ENCODE results near the gene AHCYL2. TPM values are rescaled to one million over a fixed set of nuclear protein-coding genes. Genes with fewer than 3 reads are reported as not detected.
"Not testable (repeated sequence)": the region's sequence is repeated elsewhere in the genome, so short reads cannot be mapped to it uniquely, and the experiment has no call there.

AHCYL2 gene
- total RNA-seq, 2 experiments from 2014 or later: 7.3 to 7.6 TPM

DNA sequence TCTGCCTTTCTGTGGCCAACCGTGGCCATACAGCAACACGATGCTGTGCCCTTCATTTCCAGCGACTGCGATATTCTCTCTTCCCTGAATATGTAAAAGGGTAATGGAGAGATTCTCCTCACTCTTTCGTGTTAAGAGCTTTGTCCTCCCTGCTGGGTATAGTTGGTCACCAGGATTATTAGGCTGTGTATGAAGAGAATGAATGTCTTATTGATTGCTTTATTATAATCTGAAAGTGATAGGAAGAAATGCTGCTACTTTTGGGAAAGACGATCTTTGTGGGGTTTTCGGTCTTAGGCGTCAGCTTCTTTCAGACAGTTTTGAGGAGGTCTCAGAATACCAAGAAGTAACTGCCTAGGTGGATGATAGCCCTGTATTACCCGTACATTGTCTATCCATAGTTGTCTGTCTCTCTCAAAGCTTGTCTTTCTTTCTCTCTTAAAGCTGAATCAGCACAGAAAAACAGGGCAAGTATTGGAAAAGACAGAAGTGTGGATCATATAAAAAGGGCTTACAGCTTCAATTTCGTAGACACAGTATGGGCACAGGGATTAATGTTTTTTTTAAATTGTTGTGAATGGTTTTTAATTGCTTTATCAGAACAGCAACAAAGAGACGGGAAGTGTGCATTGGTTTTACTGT is 1.2 kb downstream of the AHCYL2 start:
- H3K4me3 Mint-ChIP-seq: peak overlapping the region; percentile 85
- H3K9me3 Mint-ChIP-seq (ENCODE audit: insufficient read depth): no peaks in the 10 kb centered on the region
- peaks cover 32% of the 10 kb centered on the region for H3K4me1 Mint-ChIP-seq (ENCODE audit: low read depth)
- ChIA-PET POLR2A (interaction anchor here (2.0 kb wide), 1 partner anchor 33 kb away, joined by 4 read pairs; no protein-coding TSS in a partner anchor), CTCF (interaction anchor here (0.8 to 7.8 kb wide), 6 partner anchors 8 to 382 kb away, joined by 3 to 107 read pairs (median 4); no protein-coding TSS in a partner anchor)
- H3K27ac Mint-ChIP-seq: peak overlapping the region; percentile 73
- DNase-seq (no peak), ATAC-seq (no peak)
- no peaks in the 10 kb centered on the region for H3K36me3 Mint-ChIP-seq (ENCODE audit: low read depth)
- no peaks in the 10 kb centered on the region for H3K27me3 Mint-ChIP-seq (ENCODE audit: low read depth)

DNA sequence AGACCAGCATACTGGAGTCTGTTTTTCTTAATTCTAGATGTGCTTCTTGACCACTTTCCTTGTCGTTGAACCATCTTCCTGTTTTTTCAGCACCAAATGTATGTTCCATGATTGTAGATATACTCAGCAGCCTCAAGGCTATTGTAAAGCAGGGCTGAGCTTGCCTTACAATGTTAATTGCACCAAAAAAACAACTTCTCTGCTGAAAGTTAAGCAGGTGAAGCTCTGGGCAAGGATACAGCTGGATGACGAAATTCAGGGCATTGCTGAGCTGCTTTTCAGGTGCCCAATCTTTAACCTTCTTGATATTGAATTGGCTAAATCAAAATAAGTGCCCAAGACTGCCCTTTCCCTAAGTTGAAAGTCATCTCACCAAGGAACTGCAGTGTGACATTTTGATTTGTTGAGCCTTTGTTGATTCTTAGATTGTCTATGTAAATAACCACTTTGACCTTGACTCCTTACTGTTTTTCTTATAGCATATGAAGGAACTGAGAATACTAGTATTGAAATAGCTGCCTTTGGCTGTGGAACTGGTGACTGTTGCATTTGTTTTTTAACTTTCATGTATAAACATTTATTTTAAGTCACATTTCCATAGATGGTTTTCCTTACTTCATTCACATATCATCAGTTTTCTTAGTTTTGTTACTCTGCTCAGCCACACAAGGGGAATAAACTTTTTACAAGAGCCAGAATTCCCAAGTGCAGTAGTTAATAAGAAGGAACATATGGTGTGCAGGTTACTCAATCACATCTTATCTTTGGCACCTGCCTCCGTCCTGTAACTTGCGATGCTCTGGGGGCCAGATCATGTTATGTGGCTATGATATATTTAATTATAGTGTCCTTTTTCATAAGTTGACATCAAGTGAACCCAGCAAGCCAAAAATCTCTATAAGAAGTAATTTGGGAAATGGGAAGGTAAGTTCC is 3.1 kb downstream of the AHCYL2 start:
- no peaks in the 10 kb centered on the region for H3K9me3 Mint-ChIP-seq (ENCODE audit: insufficient read depth)
- H3K4me3 Mint-ChIP-seq: no peak overlapping the region

DNA sequence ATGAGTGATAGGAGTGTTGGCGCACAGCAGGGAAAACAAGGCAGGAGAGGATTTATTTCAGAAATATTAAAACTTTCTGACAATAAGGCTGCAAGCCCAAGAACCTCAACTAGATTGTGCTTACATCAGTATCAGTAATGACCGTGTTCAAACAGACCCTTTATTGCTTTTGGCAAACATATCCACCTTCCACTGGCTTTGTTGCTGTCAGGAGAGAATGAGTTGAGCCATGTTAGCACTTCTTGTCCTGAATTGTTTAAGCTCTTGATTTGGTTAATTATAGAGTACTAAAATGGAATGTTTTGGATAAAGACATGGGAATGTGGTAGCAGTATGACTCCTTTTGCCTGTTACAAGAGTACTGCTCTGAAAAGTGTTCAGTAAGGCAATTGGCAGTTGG is 3.8 kb downstream of the AHCYL2 start:
- Mint-ChIP-seq H3K27ac (no peak overlapping the region), H3K36me3 (ENCODE audit: low read depth) (no peaks in the 10 kb centered on the region), H3K27me3 (ENCODE audit: low read depth) (no peaks in the 10 kb centered on the region), H3K4me1 (ENCODE audit: low read depth) (peaks cover 17% of the 10 kb centered on the region), H3K9me3 (ENCODE audit: insufficient read depth) (no peaks in the 10 kb centered on the region), H3K4me3 (no peak overlapping the region)
- ChIA-PET POLR2A (no interaction called here), CTCF (interaction anchor here (0.9 to 3.9 kb wide), 4 partner anchors 11 to 149 kb away, joined by 3 to 27 read pairs (median 3); no protein-coding TSS in a partner anchor)
- no peak for DNase-seq
- no peak for ATAC-seq

More for the DNA sequence above, 3.1 kb downstream of the AHCYL2 start:
- H3K4me1 Mint-ChIP-seq (ENCODE audit: low read depth): peaks cover 20% of the 10 kb centered on the region
- no peaks in the 10 kb centered on the region for H3K27me3 Mint-ChIP-seq (ENCODE audit: low read depth)
- DNase-seq (no peak), ATAC-seq (no peak)
- POLR2A ChIA-PET: no interaction called here
- no peak overlapping the region for H3K27ac Mint-ChIP-seq
- no peaks in the 10 kb centered on the region for H3K36me3 Mint-ChIP-seq (ENCODE audit: low read depth)
- CTCF ChIA-PET: interaction anchor here (0.9 to 7.8 kb wide), 4 partner anchors 10 to 150 kb away, joined by 3 to 107 read pairs (median 15); no protein-coding TSS in a partner anchor

DNA sequence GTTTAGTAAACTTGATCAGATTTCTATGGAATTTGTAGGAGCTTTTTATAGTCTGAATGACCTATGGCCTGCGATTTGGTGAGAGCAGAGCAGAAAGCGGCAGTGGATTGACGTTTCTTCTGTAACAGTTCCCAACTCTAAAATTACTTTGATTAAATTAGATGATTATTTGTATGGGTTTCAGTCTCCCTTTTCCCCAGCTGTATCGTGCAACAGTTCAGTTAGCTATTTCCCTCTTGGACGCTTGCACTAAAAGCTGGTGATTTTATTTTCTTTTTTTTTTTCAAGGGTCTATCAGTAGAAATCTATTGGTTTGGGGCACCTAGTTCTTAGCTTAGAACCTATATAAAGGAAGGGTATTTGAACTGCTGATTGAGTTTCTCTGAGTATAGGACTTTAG is 6.8 kb downstream of the AHCYL2 start:
- Mint-ChIP-seq H3K36me3 (ENCODE audit: low read depth) (no peaks in the 10 kb centered on the region), H3K4me3 (no peak overlapping the region), H3K27me3 (ENCODE audit: low read depth) (no peaks in the 10 kb centered on the region), H3K4me1 (ENCODE audit: low read depth) (peaks cover under 1% of the 10 kb centered on the region), H3K9me3 (ENCODE audit: insufficient read depth) (no peaks in the 10 kb centered on the region), H3K27ac (no peak overlapping the region)
- DNase-seq: no peak
- no peak for ATAC-seq
- ChIA-PET CTCF (interaction anchor here (1.4 to 4.7 kb wide), 3 partner anchors 10 to 40 kb away, joined by 3 to 31 read pairs (median 20); no protein-coding TSS in a partner anchor), POLR2A (no interaction called here)

DNA sequence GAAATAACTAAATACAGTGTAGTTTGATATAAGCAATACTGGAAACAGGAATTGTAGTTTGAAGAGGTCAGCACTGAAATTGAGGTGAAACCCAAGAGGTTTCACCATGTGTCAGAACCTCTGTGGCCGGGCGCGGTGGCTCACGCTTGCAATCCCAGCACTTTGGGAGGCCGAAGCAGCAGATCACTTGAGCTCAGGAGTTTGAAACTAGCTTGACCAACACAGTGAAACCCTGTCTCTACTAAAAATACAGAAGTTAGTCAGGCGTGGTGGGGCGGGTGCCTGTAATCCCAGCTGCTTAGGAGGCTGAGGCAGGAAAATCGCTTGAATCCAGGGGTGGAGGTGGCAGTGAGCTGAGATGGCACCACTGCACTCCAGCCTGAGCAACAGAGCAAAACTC is 13.7 kb downstream of the AHCYL2 start:
- ATAC-seq: no peak
- Mint-ChIP-seq H3K4me1 (ENCODE audit: low read depth) (no peaks in the 10 kb centered on the region), H3K9me3 (ENCODE audit: insufficient read depth) (no peaks in the 10 kb centered on the region), H3K36me3 (ENCODE audit: low read depth) (no peaks in the 10 kb centered on the region), H3K4me3 (no peak overlapping the region), H3K27me3 (ENCODE audit: low read depth) (no peaks in the 10 kb centered on the region), H3K27ac (no peak overlapping the region)
- POLR2A ChIA-PET: interaction anchor here (0.6 kb wide), 1 partner anchor 24 kb away, joined by 4 read pairs; no protein-coding TSS in a partner anchor
- no peak for DNase-seq
- CTCF ChIA-PET: interaction anchor here (1.0 to 2.5 kb wide), 5 partner anchors 17 to 105 kb away, joined by 3 to 10 read pairs (median 4); no protein-coding TSS in a partner anchor

DNA sequence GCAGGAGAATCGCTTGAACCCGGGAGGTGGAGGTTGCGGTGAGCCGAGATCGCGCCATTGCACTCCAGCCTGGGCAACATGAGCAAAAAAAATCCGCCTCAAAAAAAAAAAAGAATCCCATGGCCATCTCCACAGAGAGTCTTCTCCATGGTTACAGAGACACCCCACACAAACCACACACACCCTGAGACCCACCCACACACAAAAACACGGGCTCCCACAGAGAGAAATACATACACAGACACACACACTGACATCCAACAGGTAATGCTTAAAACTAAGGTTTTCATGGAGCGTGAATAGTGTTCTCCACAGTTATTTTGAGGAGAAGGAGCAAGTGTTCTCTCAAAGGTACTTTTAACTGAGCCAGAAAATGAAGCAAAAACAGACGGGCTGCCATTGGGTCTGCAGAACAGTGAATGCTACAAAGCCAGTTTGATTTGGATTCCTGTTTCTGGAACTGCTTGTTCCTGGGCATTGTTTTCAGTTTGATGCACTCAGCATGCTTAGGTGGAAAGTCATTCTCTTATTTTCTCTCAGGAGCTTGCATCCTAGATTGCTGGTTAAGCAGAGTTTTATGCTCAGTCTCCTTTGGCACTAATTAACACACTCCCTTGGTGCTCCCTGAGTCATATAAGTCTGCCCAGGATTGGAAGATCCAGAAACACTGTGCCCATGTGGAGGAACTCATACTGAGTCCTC is 15.4 kb downstream of the AHCYL2 start:
- DNase-seq: no peak
- H3K4me1 Mint-ChIP-seq (ENCODE audit: low read depth): no peaks in the 10 kb centered on the region
- H3K27me3 Mint-ChIP-seq (ENCODE audit: low read depth): no peaks in the 10 kb centered on the region
- H3K27ac Mint-ChIP-seq: no peak overlapping the region
- ATAC-seq: no peak
- no peaks in the 10 kb centered on the region for H3K9me3 Mint-ChIP-seq (ENCODE audit: insufficient read depth)
- CTCF ChIA-PET: no interaction called here
- H3K36me3 Mint-ChIP-seq (ENCODE audit: low read depth): peaks cover under 1% of the 10 kb centered on the region
- no peak overlapping the region for H3K4me3 Mint-ChIP-seq
- POLR2A ChIA-PET: no interaction called here

DNA sequence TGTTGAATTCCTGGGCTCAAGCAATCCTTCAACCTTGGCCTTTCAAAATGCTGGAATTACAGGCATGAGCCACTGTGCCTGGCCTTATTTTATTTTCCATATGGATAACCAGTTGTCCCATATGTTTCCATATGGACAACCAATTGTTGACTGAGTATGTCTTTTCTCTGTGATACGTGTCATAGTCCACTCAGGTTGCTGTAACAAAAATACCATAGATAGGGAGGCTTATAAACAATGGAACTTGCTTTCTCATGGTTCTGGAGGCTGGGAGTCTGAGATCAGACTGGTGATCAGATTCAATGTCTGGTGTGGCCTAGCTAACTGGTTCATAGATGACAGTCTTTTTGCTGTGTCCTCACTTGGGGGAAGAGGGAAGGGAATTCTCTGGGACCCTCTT is 19.4 kb downstream of the AHCYL2 start:
- ChIA-PET POLR2A (no interaction called here), CTCF (no interaction called here)
- Mint-ChIP-seq H3K36me3 (ENCODE audit: low read depth) (peaks cover 3% of the 10 kb centered on the region), H3K4me1 (ENCODE audit: low read depth) (no peaks in the 10 kb centered on the region), H3K27me3 (ENCODE audit: low read depth) (no peaks in the 10 kb centered on the region), H3K9me3 (ENCODE audit: insufficient read depth) (no peaks in the 10 kb centered on the region), H3K4me3 (no peak overlapping the region), H3K27ac (no peak overlapping the region)
- no peak for DNase-seq
- no peak for ATAC-seq

DNA sequence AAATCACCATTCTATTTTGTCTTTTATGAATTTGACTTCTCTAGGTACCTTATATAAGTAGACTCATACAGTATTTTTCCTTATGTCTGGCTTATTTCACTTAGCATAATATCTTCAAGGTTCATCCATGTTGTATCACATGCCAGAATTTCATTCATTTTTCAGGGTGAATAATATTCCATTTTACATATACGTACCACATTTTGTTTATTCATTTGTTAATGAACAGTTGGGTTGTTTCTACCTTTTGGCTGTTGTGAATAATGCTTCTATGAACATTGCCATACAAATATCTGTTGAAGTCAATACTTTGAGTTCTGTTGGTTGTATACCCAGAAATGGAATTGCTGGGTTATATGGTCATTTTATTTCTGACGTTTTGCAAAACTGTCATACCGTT is 20.7 kb downstream of the AHCYL2 start:
- Mint-ChIP-seq H3K27me3 (ENCODE audit: low read depth) (no peaks in the 10 kb centered on the region), H3K27ac (no peak overlapping the region), H3K4me3 (no peak overlapping the region), H3K36me3 (ENCODE audit: low read depth) (peaks cover 3% of the 10 kb centered on the region), H3K9me3 (ENCODE audit: insufficient read depth) (no peaks in the 10 kb centered on the region), H3K4me1 (ENCODE audit: low read depth) (no peaks in the 10 kb centered on the region)
- ChIA-PET POLR2A (no interaction called here), CTCF (no interaction called here)
- no peak for ATAC-seq
- no peak for DNase-seq

DNA sequence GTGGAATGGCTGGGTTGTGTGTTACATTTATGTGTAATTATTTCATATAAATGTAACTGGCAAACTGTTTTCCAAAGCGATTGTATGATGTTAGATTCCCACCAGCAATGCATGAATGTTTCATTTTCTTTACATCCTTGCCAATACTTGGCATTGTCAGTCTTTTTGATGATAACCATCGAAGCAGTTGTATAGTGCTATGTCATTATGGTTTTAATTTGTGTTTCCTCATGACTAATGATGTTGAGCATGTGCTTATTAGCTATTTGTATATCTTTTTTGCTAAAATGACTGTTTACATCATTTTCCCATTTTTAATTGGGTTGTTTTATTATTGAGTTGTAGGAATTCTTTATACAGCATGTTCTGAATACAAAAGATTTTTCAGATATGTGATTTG is 22.3 kb downstream of the AHCYL2 start:
- no peak overlapping the region for H3K27ac Mint-ChIP-seq
- no peak for DNase-seq
- H3K4me1 Mint-ChIP-seq (ENCODE audit: low read depth): no peaks in the 10 kb centered on the region
- H3K27me3 Mint-ChIP-seq (ENCODE audit: low read depth): no peaks in the 10 kb centered on the region
- H3K9me3 Mint-ChIP-seq (ENCODE audit: insufficient read depth): no peaks in the 10 kb centered on the region
- peaks cover 3% of the 10 kb centered on the region for H3K36me3 Mint-ChIP-seq (ENCODE audit: low read depth)
- H3K4me3 Mint-ChIP-seq: no peak overlapping the region
- POLR2A ChIA-PET: no interaction called here
- no peak for ATAC-seq
- CTCF ChIA-PET: interaction anchor here (0.8 to 2.2 kb wide), 6 partner anchors 11 to 121 kb away, joined by 3 to 9 read pairs (median 4); no protein-coding TSS in a partner anchor

DNA sequence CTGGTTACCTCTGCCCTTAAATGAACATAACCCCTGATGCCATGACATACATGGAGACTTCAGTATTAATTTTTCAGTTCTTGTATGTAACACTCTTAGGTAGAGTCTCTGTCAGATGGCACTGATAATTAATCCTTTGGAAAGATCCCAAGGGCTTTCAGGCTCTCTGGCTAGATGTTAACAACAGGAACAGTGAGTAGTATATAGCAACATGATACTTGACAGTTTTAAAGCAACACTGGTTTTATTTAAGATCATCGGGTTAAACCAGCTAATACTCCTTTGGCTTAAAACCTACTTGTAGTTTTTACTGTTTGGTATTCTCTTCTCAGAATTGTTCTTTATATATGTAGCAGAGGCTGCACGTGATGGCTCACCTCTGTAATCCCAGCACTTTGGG is 27.3 kb downstream of the AHCYL2 start:
- DNase-seq: no peak
- ATAC-seq: no peak
- H3K4me1 Mint-ChIP-seq (ENCODE audit: low read depth): no peaks in the 10 kb centered on the region
- no peaks in the 10 kb centered on the region for H3K27me3 Mint-ChIP-seq (ENCODE audit: low read depth)
- H3K27ac Mint-ChIP-seq: no peak overlapping the region
- ChIA-PET POLR2A (no interaction called here), CTCF (no interaction called here)
- no peaks in the 10 kb centered on the region for H3K9me3 Mint-ChIP-seq (ENCODE audit: insufficient read depth)
- no peaks in the 10 kb centered on the region for H3K36me3 Mint-ChIP-seq (ENCODE audit: low read depth)
- H3K4me3 Mint-ChIP-seq: no peak overlapping the region

DNA sequence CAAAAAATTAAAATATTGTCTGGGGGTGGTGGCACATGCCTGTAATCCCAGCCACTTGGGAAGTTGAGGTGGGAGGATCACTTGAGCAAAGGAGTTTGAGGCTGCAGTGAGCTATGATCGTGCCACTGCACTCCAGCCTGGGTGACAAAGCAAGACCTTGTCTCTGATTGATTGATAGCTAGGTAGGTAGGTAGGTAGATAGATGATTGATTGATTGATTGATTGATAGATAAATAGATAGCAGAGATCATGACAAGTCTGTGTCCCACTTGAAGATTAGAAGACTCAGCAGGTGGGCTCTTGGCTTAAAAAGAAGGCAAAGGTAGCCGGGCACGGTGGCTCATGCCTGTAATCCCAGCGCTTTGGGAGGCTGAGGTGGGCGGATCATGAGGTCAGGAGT is 27.8 kb downstream of the AHCYL2 start:
- H3K27me3 Mint-ChIP-seq (ENCODE audit: low read depth); POLR2A ChIA-PET; DNase-seq; H3K36me3 Mint-ChIP-seq (ENCODE audit: low read depth); H3K4me1 Mint-ChIP-seq (ENCODE audit: low read depth); H3K4me3 Mint-ChIP-seq; H3K9me3 Mint-ChIP-seq (ENCODE audit: insufficient read depth); CTCF ChIA-PET; ATAC-seq; H3K27ac Mint-ChIP-seq: not testable (repeated sequence)

Data from activated CD8-positive, alpha-beta T cell treated with anti-CD3 and anti-CD28 coated beads, Interleukin-2, amount 10 ng/mL, durations not matched to agents 7 days and 5 days (primary cell).